H1 (cell line): ENCODE results near the gene DTNB. TPM values are rescaled to one million over a fixed set of nuclear protein-coding genes. Genes with fewer than 3 reads are reported as not detected.

ENCODE experiments used
- CTCF ChIA-PET: fragments of 300-600 bp; sonication (Branson Sonifier 250); formaldehyde crosslinking; loops from one replicate; lab custom pipeline; 2021; ENCODE audit not compliant: partially characterized antibody; lab: Charles Lee
- POLR2A ChIA-PET: fragments of 300-600 bp; sonication (Branson Sonifier 250); formaldehyde crosslinking; loops from one replicate; lab custom pipeline; 2021; ENCODE audit warnings: inconsistent platforms; ENCODE audit not compliant: partially characterized antibody; lab: Charles Lee
- DNase-seq, 2 experiments: peaks; one replicate each; pipeline versions ENCODE4 v3.0.0 to v3.0.0-alpha.2; 2010 to 2022; ENCODE audit warnings: low spot score in 2 of 2, low read depth in 1 of 2, mixed read lengths in 1 of 2
- FAIRE-seq: peaks from 2 replicates; lab custom pipeline; 2011; peaks lifted over from hg19 to GRCh38; lab: Jason Lieb, UNC
- H2AFZ ChIP-seq: 2 replicates; pipeline ENCODE4 v1.8.1; 2012; ENCODE audit warnings: low read length, inconsistent platforms
- H2AK5ac ChIP-seq: 2 replicates; pipeline ENCODE4 v1.6.1; 2013; ENCODE audit warnings: low read depth, low read length
- H2BK120ac ChIP-seq: replicated peaks from 2 replicates; pipeline ENCODE3; 2013; ENCODE audit warnings: low read depth, low read length, inconsistent platforms
- H2BK12ac ChIP-seq: 2 replicates; pipeline ENCODE4 v1.6.1; 2013; ENCODE audit warnings: low read depth, low read length
- H2BK15ac ChIP-seq: 2 replicates; pipeline ENCODE4 v1.6.1; 2013; ENCODE audit warnings: low read length
- H2BK20ac ChIP-seq: 2 replicates; pipeline ENCODE4 v1.6.1; 2013; ENCODE audit warnings: low read length
- H2BK5ac ChIP-seq: 2 replicates; pipeline ENCODE4 v1.6.1; 2013; ENCODE audit warnings: low read depth, low read length
- H3K14ac ChIP-seq: 2 replicates; pipeline ENCODE4 v1.6.1; 2013; ENCODE audit warnings: inconsistent platforms; ENCODE audit not compliant: insufficient read length
- H3K18ac ChIP-seq: 2 replicates; pipeline ENCODE4 v1.6.1; 2013; ENCODE audit warnings: low read length; ENCODE audit errors: extremely low read depth
- H3K23ac ChIP-seq: 2 replicates; pipeline ENCODE4 v1.6.1; 2013; ENCODE audit warnings: inconsistent platforms; ENCODE audit not compliant: insufficient read length
- H3K23me2 ChIP-seq: 2 replicates; pipeline ENCODE4 v1.6.1; 2013; ENCODE audit warnings: low read depth, low read length
- H3K27ac ChIP-seq: 2 replicates; pipeline ENCODE4 v1.6.1; 2011; ENCODE audit warnings: low read depth, low read length, inconsistent platforms
- H3K27me3 ChIP-seq, 4 experiments: replicated peaks in 1 of 4; 1 replicate in 1 of 4; 2 replicates in 3 of 4; pipeline versions ENCODE4 v1.6.1 to v1.8.1; 2011 to 2013; ENCODE audit warnings: low read length in 3 of 4, mild to moderate bottlenecking in 3 of 4, inconsistent platforms in 2 of 4, mixed read lengths in 2 of 4, moderate library complexity in 1 of 4; ENCODE audit not compliant: control insufficient read depth in 3 of 4, insufficient read depth in 3 of 4; ENCODE audit errors: extremely low read depth in 1 of 4
- H3K36me3 ChIP-seq, 4 experiments: 2 replicates each; pipeline versions ENCODE4 v1.6.1 to v1.8.1; 2011 to 2013; ENCODE audit warnings: mild to moderate bottlenecking in 4 of 4, low read length in 3 of 4, moderate library complexity in 2 of 4, control low read depth in 1 of 4, inconsistent platforms in 1 of 4; ENCODE audit not compliant: insufficient read depth in 4 of 4, control insufficient read depth in 2 of 4
- H3K4ac ChIP-seq: replicated peaks from 2 replicates; pipeline ENCODE3; 2013; ENCODE audit warnings: low read length, low read depth, mixed read lengths, inconsistent platforms; ENCODE audit not compliant: insufficient read length
- H3K4me1 ChIP-seq, 4 experiments: replicated peaks in 1 of 4; 1 replicate in 1 of 4; 2 replicates in 3 of 4; pipeline versions ENCODE4 v1.6.1 to v1.8.1; 2011 to 2013; ENCODE audit warnings: low read length in 3 of 4, inconsistent platforms in 2 of 4, mixed read lengths in 1 of 4; ENCODE audit not compliant: insufficient read depth in 4 of 4, control insufficient read depth in 3 of 4
- H3K4me2 ChIP-seq, 2 experiments: 2 replicates each; pipeline versions ENCODE4 v1.6.1 to v1.8.1; 2011 to 2013; ENCODE audit warnings: low read depth in 2 of 2, low read length in 2 of 2, control low read depth in 1 of 2, inconsistent platforms in 1 of 2, mild to moderate bottlenecking in 1 of 2; ENCODE audit not compliant: insufficient read depth in 1 of 2
- H3K4me3 ChIP-seq, 4 experiments: fragments of 200-600, 300-600 bp in 1 of 4; sonication (generic), shearing (Covaris generic), sonication (Bioruptor Twin) in 1 of 4; 2 replicates each; pipeline versions ENCODE4 v1.5.1 to v1.8.1; 2011 to 2016; ENCODE audit warnings: low read length in 4 of 4, low read depth in 3 of 4, control low read depth in 2 of 4, inconsistent platforms in 2 of 4, mild to moderate bottlenecking in 2 of 4, mixed read lengths in 1 of 4, moderate library complexity in 1 of 4; ENCODE audit not compliant: insufficient read depth in 2 of 4; ENCODE audit errors: extremely low read depth in 1 of 4
- H3K56ac ChIP-seq: replicated peaks from 2 replicates; pipeline ENCODE3; 2013; ENCODE audit warnings: low read depth, mild to moderate bottlenecking, mixed read lengths, low read length, inconsistent platforms; ENCODE audit not compliant: insufficient read length
- H3K79me1 ChIP-seq: 2 replicates; pipeline ENCODE4 v1.6.1; 2013; ENCODE audit warnings: low read depth, low read length, control low read depth
- H3K79me2 ChIP-seq, 2 experiments: 2 replicates each; pipeline versions ENCODE4 v1.6.1 to v1.8.1; 2012 to 2013; ENCODE audit warnings: low read length in 2 of 2, mild to moderate bottlenecking in 2 of 2, inconsistent platforms in 1 of 2; ENCODE audit not compliant: insufficient read depth in 2 of 2, control insufficient read depth in 1 of 2
- H3K9ac ChIP-seq, 4 experiments: replicated peaks in 1 of 4; 1 replicate in 1 of 4; 2 replicates in 3 of 4; pipeline versions ENCODE4 v1.6.1 to v1.8.1; 2011 to 2013; ENCODE audit warnings: low read depth in 3 of 4, low read length in 3 of 4, control low read depth in 2 of 4, mild to moderate bottlenecking in 2 of 4, moderate library complexity in 2 of 4, inconsistent platforms in 1 of 4; ENCODE audit errors: extremely low read depth in 1 of 4
- H3K9me3 ChIP-seq, 2 experiments: 2 replicates each; pipeline versions ENCODE4 v1.6.1 to v1.8.1; 2012 to 2013; ENCODE audit warnings: mild to moderate bottlenecking in 2 of 2, moderate library complexity in 2 of 2, control low read depth in 1 of 2, inconsistent platforms in 1 of 2, low read depth in 1 of 2, low read length in 1 of 2, mixed read lengths in 1 of 2; ENCODE audit not compliant: insufficient read depth in 2 of 2
- H4K20me1 ChIP-seq, 2 experiments: replicated peaks in 1 of 2; 2 replicates each; pipeline versions ENCODE3 to v1.8.1; 2011 to 2013; ENCODE audit warnings: inconsistent platforms in 2 of 2, low read length in 2 of 2, mild to moderate bottlenecking in 1 of 2; ENCODE audit not compliant: insufficient read depth in 2 of 2, control insufficient read depth in 1 of 2
- H4K5ac ChIP-seq: 2 replicates; pipeline ENCODE4 v1.6.1; 2013; ENCODE audit warnings: low read length, low read depth, mixed read lengths, inconsistent platforms; ENCODE audit not compliant: insufficient read length
- H4K8ac ChIP-seq: 2 replicates; pipeline ENCODE4 v1.8.0; 2013; ENCODE audit warnings: mild to moderate bottlenecking, moderate library complexity, low read length, inconsistent platforms; ENCODE audit not compliant: insufficient read depth; ENCODE audit errors: extremely low read depth
- H4K91ac ChIP-seq: replicated peaks from 2 replicates; pipeline ENCODE3; 2013; ENCODE audit warnings: low read length, mixed read lengths, inconsistent platforms; ENCODE audit not compliant: insufficient read length
- BCL11A ChIP-seq, 2 experiments: IDR thresholded peaks; one replicate each; pipeline ENCODE4 v1.6.1; 2011; ENCODE audit warnings: low read depth in 2 of 2, low read length in 2 of 2, mild to moderate bottlenecking in 2 of 2
- CTBP2 ChIP-seq: IDR thresholded peaks from 2 replicates; pipeline ENCODE4 v1.7.0; 2011; ENCODE audit warnings: borderline replicate concordance, mild to moderate bottlenecking, moderate library complexity, mixed read lengths, low read length; ENCODE audit not compliant: insufficient read depth, insufficient read length
- SIN3A ChIP-seq, 2 experiments: IDR thresholded peaks in 1 of 2; conservative IDR thresholded peaks in 1 of 2; 2 replicates each; pipeline ENCODE4 v1.6.1; 2011 to 2012; ENCODE audit warnings: low read length in 2 of 2, improper control_type of control experiment in 1 of 2, low read depth in 1 of 2, mild to moderate bottlenecking in 1 of 2
- WGBS, 2 experiments: shearing (Covaris generic) in 1 of 2; methylation state at CpG; one replicate each; pipeline versions ENCODE4 v1.1.6 to v1.1.7; 2013 to 2015; ENCODE audit warnings: low lambda C conversion rate in 2 of 2, mixed read lengths in 2 of 2, inconsistent platforms in 1 of 2, low coverage in 1 of 2, missing lambda C conversion rate in 1 of 2; ENCODE audit not compliant: insufficient replicate concordance in 2 of 2, insufficient coverage in 1 of 2, insufficient read length in 1 of 2; ENCODE audit errors: extremely low coverage in 1 of 2, missing lambda C conversion rate in 1 of 2; 5-methylcytosine and 5-hydroxymethylcytosine counted together
- polyA plus RNA-seq, 7 experiments: library from polyadenylated mRNA; depleted of rRNA in 3 of 7; stranded (reverse) in 5 of 7; unstranded in 2 of 7; fragments of >200 nt in 5 of 7; fragments of 200-250 nt in 2 of 7; gene quantifications; 1 replicate in 5 of 7; 2 replicates in 1 of 7; 4 replicates in 1 of 7; pipeline versions ENCODE4 v1.2.1 to v1.2.3, GENCODE V29; 2011 to 2013; ENCODE audit warnings: missing spikeins in 2 of 7, mixed read lengths in 2 of 7
- total RNA-seq: library from RNA; stranded (reverse); fragmentation: NEBNext Ultra II Directional; extraction: Animal tissue kit (Norgen Biotek cat#: 25700); gene quantifications from 2 replicates; pipeline ENCODE4 v1.2.1, GENCODE V29; 2021

The DTNB gene
- total and polyA plus RNA-seq, 2 of the 8 experiments (the other 6 are each of a cell fraction or from before 2014, with no cell fraction given), result 39.6 to 49.5 TPM

DNA sequence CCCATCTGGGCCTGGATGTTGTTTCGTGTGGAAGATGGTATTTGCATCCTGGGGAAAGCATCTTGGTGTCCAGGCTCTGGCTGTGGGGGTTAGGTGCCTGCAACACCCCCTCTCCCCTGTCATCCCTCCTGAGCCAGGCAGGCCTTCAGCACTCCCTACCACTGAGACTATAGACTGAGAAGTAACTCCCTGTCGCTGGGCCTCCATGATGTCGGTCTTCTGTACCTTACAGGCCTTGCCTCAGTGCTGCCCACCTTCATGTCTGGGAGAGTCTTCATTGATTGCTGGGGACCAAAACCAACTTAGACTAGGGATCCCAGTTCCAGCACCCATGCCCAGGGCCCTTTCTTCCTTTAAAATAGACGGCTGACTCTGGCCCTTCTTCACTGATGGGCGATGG, 298.6 kb downstream of the DTNB start:
- H3K4me2 ChIP-seq, result no peak overlapping the region
- H2BK120ac ChIP-seq, result no peak overlapping the region
- H3K27me3 ChIP-seq, result peaks cover 0 to 8% (median 0%) of the 10 kb centered on the region in 4 experiments; a peak in 4 of 7 replicates
- H3K4me1 ChIP-seq, result peaks cover 0 to 15% (median 13%) of the 10 kb centered on the region in 4 experiments; a peak in 5 of 7 replicates
- no peak overlapping the region for H3K27ac ChIP-seq
- WGBS, 2 experiments, result 96% methylated on average over 5 of the region's 5 CpGs; no CpG with 5 or more reads in 1 of the 2 experiments
- H4K8ac ChIP-seq, result no peak overlapping the region
- H3K4ac ChIP-seq, result no peak overlapping the region
- H3K14ac ChIP-seq, result no peak overlapping the region
- no peaks in the 10 kb centered on the region for H3K79me1 ChIP-seq
- H3K23me2 ChIP-seq, result no peaks in the 10 kb centered on the region
- no peak overlapping the region for H3K4me3 ChIP-seq
- TF ChIP-seq SIN3A (conservative IDR thresholded peaks at IDR 0.05 in 1 of 2, IDR thresholded peaks at IDR 0.05 in 1 of 2; ENCODE audit: low read depth in 1 of 2, low read length in 2 of 2) (no peak), BCL11A (IDR thresholded peaks at IDR 0.05; ENCODE audit: low read depth in 2 of 2, low read length in 2 of 2) (no peak), CTBP2 (no peak)
- no peak overlapping the region for H2BK12ac ChIP-seq
- H3K36me3 ChIP-seq, result no peaks in the 10 kb centered on the region
- CTCF ChIA-PET, result interaction anchor here (0.7 to 8.6 kb wide), 10 partner anchors 10 to 293 kb away, joined by 3 to 108 read pairs (median 16); partner anchors contain the start of gene DNMT3A
- no peak overlapping the region for H2BK20ac ChIP-seq
- DNase-seq (no peak), FAIRE-seq (no peak)
- H4K5ac ChIP-seq, result no peak overlapping the region
- H4K91ac ChIP-seq, result no peak overlapping the region
- no peaks in the 10 kb centered on the region for H3K9me3 ChIP-seq
- no peak overlapping the region for H2AFZ ChIP-seq
- H2AK5ac ChIP-seq, result no peak overlapping the region
- POLR2A ChIA-PET, result interaction anchor here (0.6 to 1.9 kb wide), 2 partner anchors 13 to 184 kb away, joined by 3 to 6 read pairs; no protein-coding TSS in a partner anchor
- H3K56ac ChIP-seq, result no peak overlapping the region
- no peak overlapping the region for H3K9ac ChIP-seq
- no peaks in the 10 kb centered on the region for H3K79me2 ChIP-seq
- no peak overlapping the region for H3K23ac ChIP-seq
- H2BK5ac ChIP-seq, result no peak overlapping the region
- H3K18ac ChIP-seq, result no peak overlapping the region
- no peak overlapping the region for H2BK15ac ChIP-seq
- no peaks in the 10 kb centered on the region for H4K20me1 ChIP-seq
